Lower leg skin (tissue), 4 donors: Measurements from ENCODE around the gene TAPT1. TPM values are rescaled to one million over a fixed set of nuclear protein-coding genes. Genes with fewer than 3 reads are reported as not detected.

Experiments
- DNase-seq, 2 donors: peaks; one replicate each; pipeline ENCODE4 v3.0.0-alpha.2; 2019; ENCODE audit warnings: low spot score in 2 of 2
- H3K4me3 ChIP-seq: fragments of 200-600 bp; sonication (generic); 2 replicates; pipeline ENCODE4 v1.5.1; 2017; ENCODE audit warnings: mild to moderate bottlenecking, low read depth; ENCODE audit not compliant: poor library complexity, severe bottlenecking
- POLR2A ChIP-seq, 2 donors: fragments of 450-650 bp; IDR thresholded peaks; one replicate each; pipeline ENCODE4 v1.6.1; 2016 to 2017; ENCODE audit warnings: antibody characterized with exemption in 2 of 2, mild to moderate bottlenecking in 1 of 2, moderate library complexity in 1 of 2
- WGBS, 2 donors: methylation state at CpG; one replicate each; pipeline ENCODE4 v1.1.5; 2018; 5-methylcytosine and 5-hydroxymethylcytosine counted together
- intact Hi-C: fragments of 100-400 bp; cut with DNase I; formaldehyde crosslinking; loops from one replicate; pipeline ENCODE4 v1.15.0; 2023; ENCODE audit warnings: low total_unique reads
- total RNA-seq, 4 donors: library from RNA; depleted of rRNA; stranded (reverse); fragments of >200 nt; gene quantifications; one replicate each; pipeline ENCODE4 v1.1.0, GENCODE V29; 2016
- TF ChIP-seq, protein P1 (sequence below), 3 donors: fragments of 450-650 bp; IDR thresholded peaks; one replicate each; pipeline ENCODE4 v1.5.1; 2016; ENCODE audit warnings: antibody characterized with exemption in 3 of 3, mild to moderate bottlenecking in 3 of 3, moderate library complexity in 2 of 3

The TAPT1 gene
- total RNA-seq, 4 donors from 2014 or later: 10.5 to 31.0 (median 18.7) TPM

DNA sequence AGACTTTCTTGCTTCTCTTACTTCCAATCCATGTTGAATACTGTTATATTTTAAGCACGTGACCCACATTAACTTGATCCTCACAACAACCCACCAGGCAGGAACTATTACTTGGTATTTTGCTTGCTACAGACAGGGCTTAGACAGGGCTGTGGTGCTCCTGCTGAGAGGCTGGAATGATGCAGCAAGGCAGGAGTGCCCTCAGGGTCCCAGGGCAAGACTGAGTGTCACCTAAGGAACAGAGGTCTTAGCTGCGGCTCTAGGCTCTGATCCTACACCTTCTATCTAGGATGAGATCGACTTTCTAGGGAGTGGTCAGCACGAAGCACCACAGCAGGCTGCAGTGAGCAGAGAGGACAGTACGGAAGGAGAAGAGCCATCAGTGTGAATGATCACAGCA is 20.0 kb downstream of the TAPT1 start:
- intact Hi-C loops: no loop called here

DNA sequence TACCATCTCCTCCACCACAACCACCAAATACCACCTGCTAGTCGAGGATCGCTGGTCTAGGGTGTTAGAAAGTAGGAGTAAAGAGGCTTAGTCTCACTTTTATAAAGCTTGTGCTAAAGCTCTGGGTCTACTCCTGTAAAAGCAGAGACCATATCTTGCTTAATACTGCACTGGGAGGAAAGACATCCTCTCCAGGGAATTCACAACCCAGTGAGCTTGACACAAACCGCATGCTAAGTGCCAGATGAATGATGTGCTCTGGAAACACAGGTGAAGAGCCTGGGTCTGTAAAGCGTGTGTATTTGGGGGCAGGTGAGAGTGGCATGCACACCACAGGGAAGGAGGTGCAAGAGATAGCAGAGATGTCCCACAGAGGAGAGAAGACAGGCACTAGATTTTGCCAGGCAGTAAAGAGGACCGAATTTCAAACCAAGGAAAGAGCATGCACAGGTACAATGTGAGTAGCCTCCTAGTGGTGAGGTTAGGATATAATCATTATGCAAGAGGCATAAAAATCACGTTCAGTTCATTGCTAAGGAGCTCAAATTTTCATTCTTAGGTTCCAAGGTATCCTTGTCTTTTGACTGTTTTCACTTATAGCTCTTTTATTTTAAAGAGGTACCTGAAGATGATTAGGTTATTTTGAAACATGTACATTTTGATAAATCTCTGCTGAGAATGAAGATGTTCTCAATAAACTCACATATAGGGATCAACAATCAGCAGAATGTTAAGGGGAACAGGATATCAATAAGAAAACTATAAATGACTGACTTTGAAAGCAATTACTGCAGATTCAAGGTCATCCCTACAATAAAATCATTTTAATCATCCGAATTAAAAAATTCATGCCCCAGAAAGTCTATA is 20.7 kb downstream of the TAPT1 start:
- DNase-seq: no peak
- WGBS, 2 donors: 72 to 73% methylated on average over 7 of the region's 7 CpGs
- TF ChIP-seq POLR2A (IDR thresholded peaks at IDR 0.05): no peak
- TF ChIP-seq, protein P1, sequence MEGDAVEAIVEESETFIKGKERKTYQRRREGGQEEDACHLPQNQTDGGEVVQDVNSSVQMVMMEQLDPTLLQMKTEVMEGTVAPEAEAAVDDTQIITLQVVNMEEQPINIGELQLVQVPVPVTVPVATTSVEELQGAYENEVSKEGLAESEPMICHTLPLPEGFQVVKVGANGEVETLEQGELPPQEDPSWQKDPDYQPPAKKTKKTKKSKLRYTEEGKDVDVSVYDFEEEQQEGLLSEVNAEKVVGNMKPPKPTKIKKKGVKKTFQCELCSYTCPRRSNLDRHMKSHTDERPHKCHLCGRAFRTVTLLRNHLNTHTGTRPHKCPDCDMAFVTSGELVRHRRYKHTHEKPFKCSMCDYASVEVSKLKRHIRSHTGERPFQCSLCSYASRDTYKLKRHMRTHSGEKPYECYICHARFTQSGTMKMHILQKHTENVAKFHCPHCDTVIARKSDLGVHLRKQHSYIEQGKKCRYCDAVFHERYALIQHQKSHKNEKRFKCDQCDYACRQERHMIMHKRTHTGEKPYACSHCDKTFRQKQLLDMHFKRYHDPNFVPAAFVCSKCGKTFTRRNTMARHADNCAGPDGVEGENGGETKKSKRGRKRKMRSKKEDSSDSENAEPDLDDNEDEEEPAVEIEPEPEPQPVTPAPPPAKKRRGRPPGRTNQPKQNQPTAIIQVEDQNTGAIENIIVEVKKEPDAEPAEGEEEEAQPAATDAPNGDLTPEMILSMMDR (IDR thresholded peaks at IDR 0.05): no peak
- H3K4me3 ChIP-seq: no peak overlapping the region
- intact Hi-C loops: no loop called here

More for the DNA sequence above, 20.0 kb downstream of the TAPT1 start:
- 90 to 91% methylated on average over 5 of the region's 5 CpGs for WGBS, 2 donors
- no peak overlapping the region for H3K4me3 ChIP-seq
- TF ChIP-seq, protein P1 (IDR thresholded peaks at IDR 0.05): no peak
- TF ChIP-seq POLR2A (IDR thresholded peaks at IDR 0.05): no peak
- no peak for DNase-seq

DNA sequence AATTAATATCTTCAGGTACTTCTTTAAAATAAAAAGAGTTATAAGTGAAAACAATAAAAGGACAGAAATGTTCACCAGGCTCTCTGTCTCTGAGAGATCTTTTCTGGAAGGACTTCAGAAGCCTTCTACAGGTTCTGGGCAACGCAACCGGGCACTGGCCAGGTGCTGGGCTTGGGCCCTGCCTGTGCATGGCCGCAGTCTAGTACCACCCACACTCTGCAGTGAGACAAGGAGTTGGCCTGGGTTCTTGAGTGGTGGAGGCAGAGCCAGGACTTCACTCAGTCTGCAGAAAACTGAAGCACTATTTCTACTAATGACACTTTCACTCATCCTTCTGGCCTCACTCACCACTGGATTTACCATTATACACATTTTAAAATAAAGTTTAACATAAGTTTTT is 21.8 kb downstream of the TAPT1 start:
- intact Hi-C loops: no loop called here
- DNase-seq: no peak
- 89% methylated on average over 3 of the region's 3 CpGs for WGBS, 2 donors
- TF ChIP-seq, protein P1 (IDR thresholded peaks at IDR 0.05): no peak
- TF ChIP-seq POLR2A (IDR thresholded peaks at IDR 0.05): no peak
- H3K4me3 ChIP-seq: no peak overlapping the region

DNA sequence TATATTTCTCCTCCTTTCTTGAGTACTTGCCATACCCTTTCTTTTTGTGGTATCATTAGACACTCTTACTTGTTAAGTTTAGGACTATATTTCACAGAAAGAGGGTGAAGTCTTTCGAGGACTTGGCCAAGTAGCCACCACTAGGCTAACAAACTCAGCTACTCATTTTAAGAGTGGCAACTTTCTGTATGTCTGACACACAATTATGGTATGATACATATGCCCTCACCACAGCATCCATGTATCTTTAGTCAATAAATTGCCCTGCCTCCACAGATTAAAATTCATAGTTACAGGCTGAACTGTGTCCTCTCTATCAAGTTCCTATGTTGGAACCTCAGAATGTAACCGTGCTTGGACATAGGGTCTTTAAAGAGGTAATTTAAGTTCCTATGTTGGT is 23.2 kb downstream of the TAPT1 start:
- intact Hi-C loops: no loop called here
- TF ChIP-seq, protein P1 (IDR thresholded peaks at IDR 0.05): no peak
- TF ChIP-seq POLR2A (IDR thresholded peaks at IDR 0.05): no peak

DNA sequence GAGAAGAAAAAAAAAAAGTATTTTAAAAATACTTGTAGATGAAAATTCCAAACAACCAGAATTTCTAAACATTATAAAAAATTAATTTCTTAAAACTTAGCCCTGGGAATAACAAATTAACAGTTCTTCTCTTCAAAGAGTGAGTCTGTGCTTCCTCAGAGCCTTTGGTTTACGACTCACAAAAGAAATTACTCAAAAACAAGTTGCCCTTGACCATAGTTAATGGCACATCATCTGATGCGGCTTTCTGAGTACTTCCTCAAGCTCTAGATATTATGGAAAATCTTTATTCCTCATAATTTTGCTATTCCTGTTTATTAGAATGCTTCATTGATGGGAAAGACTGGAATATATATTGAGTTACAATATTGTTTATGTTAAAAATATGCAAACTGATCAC is 23.7 kb downstream of the TAPT1 start:
- intact Hi-C loops: no loop called here
- no peak overlapping the region for H3K4me3 ChIP-seq
- TF ChIP-seq, protein P1 (IDR thresholded peaks at IDR 0.05): no peak
- no peak for TF ChIP-seq POLR2A (IDR thresholded peaks at IDR 0.05)
- DNase-seq: no peak
- 85 to 90% methylated on average over 2 of the region's 2 CpGs for whole genome bisulfite sequencing, 2 donors

More for the DNA sequence above, 23.2 kb downstream of the TAPT1 start:
- no peak overlapping the region for H3K4me3 ChIP-seq
- no peak for DNase-seq
- WGBS, 2 donors: 91 to 93% methylated on average over 2 of the region's 2 CpGs
